ENCODE results near the gene RFT1. TPM values are rescaled to one million over a fixed set of nuclear protein-coding genes. Genes with fewer than 3 reads are reported as not detected.

The RFT1 gene
- total RNA-seq, 4 donors from 2014 or later = 14.4 to 17.7 (median 16.2) TPM

DNA sequence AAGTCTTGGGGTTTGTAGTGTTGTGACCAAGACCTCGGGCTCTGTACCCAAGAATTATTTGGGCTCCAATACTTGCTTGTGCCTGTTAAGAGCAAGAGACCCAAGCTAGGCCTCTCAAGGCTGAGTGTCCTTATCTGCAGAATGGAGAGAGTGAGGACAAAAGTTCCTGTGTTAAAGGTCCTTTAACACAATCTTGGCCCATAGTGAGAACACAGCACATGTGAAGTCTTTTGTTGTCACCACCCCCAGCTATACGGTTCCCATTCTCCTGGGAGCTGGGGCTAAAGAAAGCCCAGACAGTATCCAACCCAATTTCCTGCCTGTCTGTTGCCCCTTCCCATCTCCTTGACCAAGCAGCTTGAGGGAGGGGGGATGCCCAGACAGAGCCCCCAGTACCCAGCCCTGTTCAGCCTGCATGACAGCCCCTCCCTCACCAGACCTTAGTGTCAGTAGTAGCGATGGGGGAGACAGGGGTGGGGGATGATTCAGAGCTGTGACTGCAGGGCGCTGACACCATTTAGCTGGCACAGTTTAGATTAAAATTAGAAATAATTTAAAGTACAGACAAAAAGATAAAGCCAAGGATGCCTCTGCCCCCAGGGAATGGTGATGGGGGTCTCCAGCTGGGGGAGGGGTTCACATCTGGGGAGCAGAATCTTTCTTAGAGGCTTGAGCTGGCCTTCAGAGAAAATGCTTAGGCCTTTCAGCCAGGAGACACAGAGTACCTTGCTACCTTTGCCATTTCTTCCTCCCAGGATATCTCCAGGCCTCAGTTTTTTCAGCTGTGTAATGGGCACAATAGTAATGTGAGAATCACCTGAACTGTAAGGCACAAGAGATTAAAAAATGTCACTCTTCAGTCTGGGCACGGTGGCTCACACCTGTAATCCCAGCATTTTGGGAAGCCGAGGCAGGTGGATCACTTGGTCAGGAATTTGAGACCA, 33.5 kb upstream of the RFT1 start:
- Histone ChIP-seq H3K36me3 (no peaks in the 10 kb centered on the region), H3K9me3 (no peaks in the 10 kb centered on the region), H3K27ac (peak overlapping the region; percentile 44 to 90 (median 86)), H3K4me1 (peaks cover 49 to 68% of the 10 kb centered on the region in 2 donors), H3K27me3 (no peaks in the 10 kb centered on the region), H3K4me3 (replicated peaks in 1 of 3) (no peak overlapping the region)
- WGBS, 2 donors = 69 to 70% methylated on average over 6 of the region's 6 CpGs
- TF ChIP-seq CTCF (IDR thresholded peaks at IDR 0.05) = no peak
- TF ChIP-seq POLR2A (IDR thresholded peaks at IDR 0.05) = no peak
- no peak for DNase-seq
- intact Hi-C loops (cut with DNase I) = no loop called here

DNA sequence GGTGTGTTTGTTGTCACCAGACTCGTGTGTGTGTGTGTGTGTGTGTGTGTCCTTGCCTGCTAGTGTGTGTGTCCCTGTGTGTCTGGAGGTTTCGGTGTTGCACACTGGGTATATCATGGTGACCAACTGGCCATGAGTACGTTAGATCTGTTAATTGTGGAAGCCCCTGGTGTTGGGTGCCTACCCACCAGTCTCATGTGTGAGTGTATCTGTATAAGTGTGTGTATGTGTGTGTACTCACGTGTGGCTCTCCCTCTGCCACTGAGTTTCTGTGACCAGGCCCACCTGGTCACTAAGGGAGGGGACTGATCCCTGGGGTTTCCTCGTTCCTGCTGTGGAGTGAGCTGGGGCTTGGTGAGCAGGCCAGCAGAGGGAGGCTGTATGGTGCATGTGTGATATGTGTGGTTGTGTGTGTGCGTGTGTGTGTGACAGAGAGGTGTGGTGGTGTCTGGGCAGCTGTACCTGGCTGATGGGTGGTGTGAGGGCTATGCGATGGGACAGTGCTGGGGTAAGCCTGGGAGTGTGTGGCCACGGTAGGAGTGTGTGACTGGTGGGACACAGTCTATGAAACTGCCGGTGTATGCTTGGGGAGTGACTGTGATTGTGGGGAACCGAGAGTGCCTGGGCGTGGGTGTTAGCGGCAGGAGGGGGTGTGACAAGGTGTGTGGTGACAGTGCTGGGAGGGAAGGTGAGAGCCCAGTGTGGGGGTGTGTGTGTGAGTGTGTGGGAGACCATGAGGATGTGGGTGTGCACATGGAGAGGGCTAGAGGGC, 32.6 kb upstream of the RFT1 start:
- H3K9me3 ChIP-seq = no peaks in the 10 kb centered on the region
- TF ChIP-seq POLR2A (IDR thresholded peaks at IDR 0.05) (no peak), CTCF (IDR thresholded peaks at IDR 0.05) (no peak)
- WGBS, 2 donors = 30 to 41% methylated on average over 10 to 11 of the region's 12 CpGs
- H3K4me3 ChIP-seq (replicated peaks in 1 of 3) = peak overlapping the region in 1 of 3 donors; percentile 94
- DNase-seq = peak; percentile 50 to 62
- H3K4me1 ChIP-seq = peaks cover 44 to 68% of the 10 kb centered on the region in 2 donors
- no peaks in the 10 kb centered on the region for H3K36me3 ChIP-seq
- intact Hi-C loops (cut with DNase I) = no loop called here
- H3K27ac ChIP-seq = peak overlapping the region; percentile 44 to 90 (median 86)
- H3K27me3 ChIP-seq = no peaks in the 10 kb centered on the region

GRCh38 chr3:53161820-53162671, 31.8 kb upstream of the RFT1 start:
- intact Hi-C loops (cut with DNase I) = no loop called here
- Histone ChIP-seq H3K27me3 (no peaks in the 10 kb centered on the region), H3K27ac (peak overlapping the region; percentile 44 to 90 (median 86)), H3K9me3 (no peaks in the 10 kb centered on the region), H3K4me3 (replicated peaks in 1 of 3) (peak overlapping the region; percentile 16 to 94 (median 87)), H3K36me3 (no peaks in the 10 kb centered on the region), H3K4me1 (peaks cover 36 to 68% of the 10 kb centered on the region in 2 donors)
- DNase-seq = peak; percentile 47 to 51
- no peak for TF ChIP-seq POLR2A (IDR thresholded peaks at IDR 0.05)
- TF ChIP-seq CTCF (IDR thresholded peaks at IDR 0.05) = no peak
- 4 to 9% methylated on average over 20 to 39 of the region's 49 CpGs for WGBS, 2 donors

DNA sequence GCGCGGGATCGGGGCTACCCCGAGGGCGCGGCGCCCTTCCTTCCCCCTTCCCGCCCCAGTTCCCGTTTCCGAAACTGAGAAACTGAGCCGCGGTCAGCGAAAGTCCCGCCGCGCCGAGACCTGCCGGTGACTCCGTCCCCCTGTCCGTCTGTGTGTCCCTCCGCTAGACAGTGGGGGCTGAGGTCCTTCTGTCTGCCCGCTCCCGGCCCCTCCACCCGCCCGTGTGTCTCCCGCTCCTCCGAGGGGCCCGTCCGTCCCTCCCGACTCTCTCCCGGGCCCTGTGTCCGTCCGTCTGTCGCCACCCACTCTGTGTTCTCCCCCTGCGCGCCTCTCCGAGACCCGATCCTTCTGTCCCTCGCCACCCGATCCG, 31.2 kb upstream of the RFT1 start:
- peak overlapping the region; percentile 44 to 90 (median 86) for H3K27ac ChIP-seq
- no peaks in the 10 kb centered on the region for H3K27me3 ChIP-seq
- H3K36me3 ChIP-seq = no peaks in the 10 kb centered on the region
- 0 to 1% methylated on average over 28 to 36 of the region's 41 CpGs for WGBS, 2 donors
- peaks cover 36 to 68% of the 10 kb centered on the region in 2 donors for H3K4me1 ChIP-seq
- no peak for DNase-seq
- TF ChIP-seq CTCF (IDR thresholded peaks at IDR 0.05) = no peak
- TF ChIP-seq POLR2A (IDR thresholded peaks at IDR 0.05) = no peak
- intact Hi-C loops (cut with DNase I) = no loop called here
- H3K9me3 ChIP-seq = no peaks in the 10 kb centered on the region
- peak overlapping the region; percentile 60 to 94 (median 87) for H3K4me3 ChIP-seq (replicated peaks in 1 of 3)
